ENCODE data around the gene IL26.
"Not testable (repeated sequence)": the region's sequence is repeated elsewhere in the genome, so short reads cannot be mapped to it uniquely, and the experiment has no call there.

IL26 gene

DNA sequence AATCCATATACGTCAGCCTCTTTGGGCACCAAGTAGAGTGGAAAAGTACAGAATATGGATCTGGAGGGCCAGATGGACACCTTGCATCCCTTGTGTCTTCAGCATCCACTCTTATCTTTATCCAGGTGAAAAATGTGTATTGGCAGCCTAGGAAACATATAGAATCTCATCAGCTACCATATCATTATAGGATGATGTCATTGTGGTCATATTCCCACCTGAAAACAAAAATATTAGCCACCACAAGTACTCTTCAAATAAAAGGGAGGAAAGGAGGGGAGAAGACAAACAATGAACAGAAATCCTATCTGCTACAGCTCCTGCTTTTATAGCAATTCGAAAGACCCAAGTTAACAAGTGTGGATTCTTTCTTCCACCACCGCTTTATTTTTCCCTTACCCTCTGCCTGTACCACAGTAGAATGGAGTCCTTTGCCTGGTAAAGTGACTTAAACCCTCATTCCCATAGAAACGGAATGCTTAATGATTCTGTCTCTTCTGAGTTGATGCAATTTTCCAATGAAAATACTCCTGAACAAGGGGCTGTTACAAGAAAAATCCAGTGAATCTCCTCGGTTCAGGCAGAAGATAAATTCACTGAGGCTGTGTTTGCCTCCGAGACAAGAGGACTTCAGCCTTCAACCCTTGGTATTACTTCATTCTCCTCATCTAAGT lies 13.8 kb upstream of the IL26 start:
- DNase-seq, result no peak

- no peak for DNase-seq
These were observed 12.0 kb upstream of the IL26 start for GRCh38 chr12:68237619-68238018.

GRCh38 chr12:68237078-68237477 lies 11.5 kb upstream of the IL26 start:
- DNase-seq, result no peak

DNA sequence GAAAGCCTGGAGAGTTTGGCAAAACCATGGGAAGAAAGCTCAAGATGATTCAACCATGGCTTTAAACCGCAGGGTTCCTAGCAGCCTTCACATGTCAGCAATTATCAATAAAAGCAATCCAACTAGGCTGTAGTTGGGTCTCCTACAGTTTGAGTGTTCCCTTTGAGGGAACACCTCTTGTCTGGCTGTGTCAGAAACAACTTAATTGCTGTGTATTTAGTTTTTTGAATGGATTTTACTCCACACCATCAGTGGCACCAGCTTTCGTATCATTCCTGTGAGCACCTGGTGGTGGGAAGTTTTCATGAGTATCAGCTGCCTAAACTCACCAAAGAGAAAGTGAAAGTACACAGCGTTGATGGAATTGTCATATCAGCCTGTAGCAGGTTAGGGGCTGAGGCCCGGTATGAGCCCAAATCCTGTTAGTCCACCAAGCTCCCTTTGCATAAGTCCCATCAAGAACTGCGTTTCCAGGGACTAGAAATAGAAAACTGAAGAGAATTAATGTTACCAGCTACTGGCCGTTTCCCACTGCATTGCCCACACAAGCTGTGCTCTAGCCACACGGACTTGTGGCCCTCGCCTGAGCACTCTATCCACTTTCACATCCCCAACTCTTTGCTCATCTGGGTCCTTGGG lies 10.9 kb upstream of the IL26 start:
- no peak for DNase-seq

DNA sequence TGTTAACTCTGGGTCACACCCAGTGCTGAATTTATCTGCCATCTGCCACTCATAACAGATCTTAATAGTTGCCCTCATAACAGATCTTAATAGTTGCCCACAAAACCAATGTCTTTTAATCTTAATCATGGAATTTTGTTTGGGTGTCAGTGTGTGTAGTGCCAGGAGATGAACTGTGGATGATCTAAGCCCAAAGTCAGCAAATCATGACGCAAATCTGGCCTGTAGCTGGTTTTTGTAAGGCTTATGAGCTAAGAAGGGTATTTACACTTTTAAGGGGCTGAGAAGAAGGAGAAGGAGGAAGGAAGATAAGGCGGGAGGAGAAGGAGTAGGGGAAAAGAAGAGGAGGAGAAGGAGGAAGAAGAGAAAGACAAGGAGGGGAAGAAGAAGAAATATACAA lies 10.0 kb upstream of the IL26 start:
- no peak for DNase-seq

GRCh38 chr12:68234140-68234539 lies 8.5 kb upstream of the IL26 start:
- no peak for DNase-seq

GRCh38 chr12:68233498-68233897 lies 7.9 kb upstream of the IL26 start:
- no peak for DNase-seq

DNA sequence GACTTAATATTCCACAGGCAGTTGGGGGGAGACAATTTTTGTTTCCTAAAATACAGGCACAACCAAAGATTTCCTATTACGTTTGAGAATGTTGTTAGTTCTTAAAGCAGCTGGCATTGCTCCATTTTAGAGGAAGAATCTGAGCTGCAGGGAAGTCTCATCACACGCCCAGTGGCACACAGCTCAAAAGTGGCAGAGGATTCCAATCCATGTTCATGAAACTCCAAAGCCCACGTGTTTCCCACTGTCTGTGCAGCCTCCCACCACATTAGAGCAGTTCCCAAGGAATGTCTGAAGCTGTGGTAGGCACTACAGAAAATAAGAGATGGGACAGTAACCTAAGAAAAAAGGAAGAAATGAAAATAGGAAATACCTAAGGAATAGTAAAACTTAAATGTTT lies 6.1 kb upstream of the IL26 start:
- DNase-seq, result no peak

DNA sequence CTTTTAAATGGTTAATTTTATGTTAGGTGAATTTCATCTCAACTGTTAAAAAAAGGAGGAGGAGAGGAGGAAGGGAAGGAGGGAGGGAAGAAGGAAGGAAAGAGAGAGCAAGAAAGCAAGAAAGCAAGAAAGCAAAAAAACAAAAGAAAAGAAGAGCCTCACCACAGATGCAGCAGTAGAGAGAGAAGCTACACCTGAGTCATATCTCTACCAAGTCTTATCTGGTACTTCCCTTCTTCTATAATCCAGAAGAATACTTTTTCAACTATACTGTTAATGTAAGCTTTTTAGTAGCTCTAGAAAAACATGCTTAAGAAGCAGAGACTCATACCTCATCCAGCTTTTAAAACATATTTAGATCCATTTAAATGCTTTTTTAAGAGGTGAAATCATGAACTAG lies 5.6 kb upstream of the IL26 start:
- no peak for DNase-seq

- no peak for DNase-seq
These were observed 4.3 kb upstream of the IL26 start for GRCh38 chr12:68229956-68230355.

DNA sequence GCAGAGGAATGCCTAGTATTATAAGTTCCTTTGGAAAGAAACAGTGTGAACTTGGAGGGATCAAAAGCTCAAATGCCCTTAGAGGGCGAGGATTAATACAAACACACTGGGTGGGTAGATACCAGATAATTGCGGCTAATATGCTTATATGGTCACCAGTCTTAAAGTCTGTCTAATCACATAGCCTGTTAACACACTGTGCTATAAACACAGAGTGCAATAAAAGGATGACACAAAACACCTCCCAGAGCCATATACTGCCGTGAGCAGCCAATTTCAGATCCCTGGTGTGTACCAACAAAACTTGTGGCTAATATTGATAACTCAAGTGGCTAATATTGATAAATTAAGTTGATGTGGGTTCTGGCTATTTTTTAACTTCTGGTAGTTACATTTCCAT lies 1.7 kb upstream of the IL26 start:
- DNase-seq, result no peak

GRCh38 chr12:68224613-68225285 lies 861 bp downstream of the IL26 start:
- no peak for DNase-seq

DNA sequence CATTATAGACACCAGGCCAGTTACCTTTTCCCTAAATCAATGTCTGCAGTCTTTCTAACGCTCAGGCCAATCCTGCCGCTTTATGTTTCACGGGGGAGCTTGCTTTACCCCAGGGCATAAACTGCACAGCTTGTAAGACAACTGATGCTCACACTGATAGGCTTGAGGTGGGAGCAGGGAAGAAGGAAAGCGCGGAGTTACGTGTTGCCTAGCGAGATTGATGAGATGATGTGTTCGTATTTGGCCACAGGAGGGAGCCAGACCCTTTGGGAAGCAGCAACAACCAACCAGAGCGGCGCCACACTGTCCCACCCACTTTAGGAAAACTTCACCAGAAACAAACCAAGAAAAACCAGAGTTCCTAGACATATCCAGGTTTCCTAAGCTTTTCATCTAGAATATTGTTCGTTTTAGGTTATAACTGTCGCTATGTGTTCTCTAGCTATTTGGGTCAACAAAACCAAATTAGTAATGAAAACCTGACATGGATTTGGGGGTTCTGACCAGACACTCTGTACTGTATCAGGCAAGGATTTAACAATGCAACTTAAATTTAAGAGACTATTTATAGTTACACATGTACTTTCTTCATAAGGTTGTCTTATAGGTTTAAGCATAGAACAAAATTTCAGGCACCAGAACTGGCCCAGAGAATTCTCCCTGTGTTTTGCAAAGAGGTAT lies 2.4 kb downstream of the IL26 start:
- DNase-seq, result no peak

DNA sequence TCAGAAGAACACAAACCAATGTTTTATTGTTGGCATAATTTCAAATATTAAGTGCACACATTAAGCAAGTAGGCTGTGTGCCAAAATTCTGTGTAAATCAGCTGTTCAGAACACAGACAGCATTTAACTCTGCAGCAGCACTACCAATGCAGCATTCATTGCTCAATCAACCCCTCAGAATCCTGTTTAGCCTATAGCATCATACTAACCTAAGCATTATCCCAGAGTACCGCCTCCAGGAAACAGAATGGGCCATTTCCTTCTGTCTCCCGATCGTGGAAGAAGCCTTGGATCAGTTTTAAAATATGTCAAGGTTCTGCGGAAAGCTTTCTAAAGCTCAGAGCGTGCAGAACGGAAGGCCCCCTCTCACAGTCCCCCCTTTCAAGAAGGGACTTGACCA lies 3.3 kb downstream of the IL26 start:
- DNase-seq, result no peak

DNA sequence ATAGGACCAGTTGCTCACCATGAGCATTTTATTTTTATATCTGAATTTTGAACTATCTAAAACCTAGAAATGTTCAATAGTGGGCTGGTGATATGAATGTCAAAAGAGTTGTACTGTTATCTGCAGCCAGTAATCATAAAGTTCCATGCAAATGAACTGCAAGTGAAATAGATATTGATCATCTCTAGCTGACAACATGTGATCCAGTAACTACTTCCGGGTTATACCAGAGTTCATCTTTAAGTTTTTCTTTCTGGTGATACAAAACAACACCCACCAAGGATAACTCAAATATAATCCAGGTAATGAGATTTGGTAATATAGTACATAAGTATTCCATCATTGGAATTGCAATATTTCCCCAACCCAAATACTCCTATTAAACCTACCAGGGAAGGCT lies 4.1 kb downstream of the IL26 start:
- no peak for DNase-seq

GRCh38 chr12:68210875-68211274 lies 14.7 kb downstream of the IL26 start:
- DNase-seq, result no peak

GRCh38 chr12:68209048-68209728 lies 16.4 kb downstream of the IL26 start:
- DNase-seq, result not testable (repeated sequence)

DNA sequence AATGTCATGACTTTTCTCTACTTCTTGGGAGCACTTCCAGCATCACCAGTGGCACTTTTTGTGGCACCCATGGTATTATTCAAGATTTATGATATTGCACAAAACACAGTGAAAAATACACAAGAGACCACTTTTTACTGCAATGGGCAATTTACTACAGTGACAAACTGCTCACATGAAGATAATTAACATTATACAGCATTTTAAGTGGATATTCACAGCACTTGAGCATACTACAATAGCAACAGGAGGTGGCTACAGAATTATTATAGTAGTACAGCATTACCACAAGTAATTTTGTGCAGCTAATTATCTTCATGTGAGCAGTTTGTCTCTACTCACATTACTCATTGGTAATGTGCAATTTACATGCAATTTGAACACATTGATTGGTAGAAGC lies 18.3 kb downstream of the IL26 start:
- peak; percentile 90 for DNase-seq

- DNase-seq, result no peak
These were observed 19.2 kb downstream of the IL26 start for GRCh38 chr12:68206446-68206845.

- DNase-seq, result no peak
These were observed 22.1 kb downstream of the IL26 start for GRCh38 chr12:68203460-68203875.

DNA sequence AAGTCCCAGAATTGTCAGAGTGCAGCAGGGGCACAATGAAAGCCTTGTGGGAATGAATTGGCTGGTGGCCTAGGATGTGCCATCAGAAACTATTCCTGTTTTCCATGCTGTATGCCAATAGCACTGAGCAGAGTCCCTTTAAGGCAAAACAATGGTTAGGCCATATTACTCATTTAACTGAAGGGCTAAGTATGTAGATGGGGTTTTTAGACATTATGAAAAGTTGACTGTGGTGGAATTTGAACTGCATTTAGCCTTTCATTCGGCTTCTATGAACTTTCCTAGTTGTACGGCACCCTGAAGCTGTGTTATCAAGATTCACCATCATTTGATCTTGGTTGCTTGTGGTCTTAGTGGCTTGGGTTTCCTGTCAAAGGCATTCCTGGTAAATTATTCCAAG lies 24.8 kb downstream of the IL26 start:
- DNase-seq, result no peak

- DNase-seq, result no peak
These were observed 26.5 kb downstream of the IL26 start for GRCh38 chr12:68199127-68199526.

DNA sequence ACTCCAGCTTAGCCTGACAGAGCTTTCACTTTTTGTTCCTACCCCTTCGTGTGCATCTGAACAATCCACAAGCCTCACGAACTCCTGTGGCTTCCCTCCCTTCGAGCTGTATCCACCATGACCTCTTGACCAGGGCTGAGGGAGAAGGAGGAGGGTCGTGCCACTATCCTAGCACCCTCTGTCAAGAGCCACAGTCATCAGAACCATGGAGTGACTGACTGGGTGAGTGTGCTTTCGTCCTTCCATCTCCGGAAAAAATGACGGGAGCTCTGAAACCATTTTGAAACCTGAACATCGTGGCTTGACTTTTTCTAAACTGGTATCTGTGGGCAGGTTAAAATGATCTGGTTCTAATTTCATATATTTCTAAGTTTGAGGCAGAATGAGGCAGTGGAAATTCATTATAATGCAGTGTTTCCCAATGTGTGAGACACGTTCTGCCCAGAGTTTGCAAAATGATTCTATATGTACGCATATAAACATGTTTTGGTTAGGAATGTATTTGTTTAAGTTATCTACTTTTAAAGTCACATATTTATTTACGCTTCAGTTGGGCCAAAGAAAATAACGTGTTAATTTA lies 27.0 kb downstream of the IL26 start:
- no peak for DNase-seq

Measured in NCI-H1417 treated with DMSO at 0.1 percent for 48 hours (cell line).